GM12878 (cell line): ENCODE results near the gene BICC1.

Source experiments
- BRCA1 ChIP-seq: IDR thresholded peaks from 2 replicates; pipeline ENCODE4 v1.6.1; 2011; ENCODE audit warnings: low read depth, low read length, improper control_type of control experiment
- CTCF ChIP-seq, 3 experiments: IDR thresholded peaks in 2 of 3; conservative IDR thresholded peaks in 1 of 3; 2 replicates each; pipeline ENCODE4 v1.5.1; 2011; ENCODE audit warnings: low read depth in 3 of 3, low read length in 3 of 3, mild to moderate bottlenecking in 3 of 3, control low read depth in 2 of 3, moderate library complexity in 2 of 3, inconsistent platforms in 1 of 3, mixed read lengths in 1 of 3; ENCODE audit not compliant: control insufficient read depth in 2 of 3, insufficient read depth in 1 of 3; ENCODE audit errors: extremely low read depth in 1 of 3
- FOXM1 ChIP-seq: IDR thresholded peaks from 2 replicates; pipeline ENCODE4 v1.6.1; 2012; ENCODE audit warnings: low read depth, mild to moderate bottlenecking, inconsistent platforms, low read length, moderate library complexity
- JUND ChIP-seq: IDR thresholded peaks from 2 replicates; pipeline ENCODE4 v1.6.1; 2012; ENCODE audit warnings: low read depth, mild to moderate bottlenecking, low read length, improper control_type of control experiment, moderate library complexity
- TBL1XR1 ChIP-seq: IDR thresholded peaks from 2 replicates; pipeline ENCODE4 v1.6.1; 2012; ENCODE audit warnings: low read depth, low read length, improper control_type of control experiment

GRCh38 chr10:58464956-58465355, 47.7 kb upstream of the BICC1 start:
- no peak for TF ChIP-seq JUND
- no peak for TF ChIP-seq TBL1XR1
- no peak for TF ChIP-seq CTCF (IDR thresholded peaks at IDR 0.05 in 2 of 3, conservative IDR thresholded peaks at IDR 0.05 in 1 of 3; ENCODE audit: control insufficient read depth in 2 of 3, extremely low read depth in 1 of 3, insufficient read depth in 1 of 3, low read depth in 3 of 3, low read length in 3 of 3)
- no peak for TF ChIP-seq BRCA1
- no peak for TF ChIP-seq FOXM1
